GM12875 (cell line): ENCODE measurements around the gene MARCHF10.

ENCODE experiments used
- H3K4me3 ChIP-seq: one replicate; pipeline ENCODE4 v1.5.1; 2011; ENCODE audit warnings: low read depth, low read length, control low read depth
- TF ChIP-seq, protein P1 (sequence below): IDR thresholded peaks from 2 replicates; pipeline ENCODE4 v1.5.1; 2011; ENCODE audit warnings: low read depth, mild to moderate bottlenecking, control low read depth, inconsistent platforms, low read length, moderate library complexity, borderline replicate concordance; ENCODE audit not compliant: insufficient read depth

MARCHF10 gene

DNA sequence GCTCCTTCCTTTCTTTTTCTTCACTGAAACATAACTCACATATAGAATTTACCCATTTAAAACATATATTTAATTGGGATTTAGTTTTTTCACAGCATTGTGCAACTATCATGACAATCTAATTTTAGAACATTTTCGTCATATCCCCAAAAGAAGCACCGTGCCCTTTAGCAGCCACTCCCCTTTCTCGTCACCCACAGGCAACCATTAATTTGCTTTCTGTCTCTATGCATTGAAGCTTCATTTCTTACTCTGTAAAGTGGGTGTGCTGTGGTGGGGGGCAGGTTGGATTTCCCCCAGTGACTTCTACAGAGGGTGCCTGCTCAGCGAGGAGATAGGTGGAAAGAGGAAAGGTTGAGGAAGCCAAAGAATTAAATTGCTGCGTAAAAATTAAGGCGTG is 144.8 kb downstream of the MARCHF10 start:
- TF ChIP-seq, protein P1, sequence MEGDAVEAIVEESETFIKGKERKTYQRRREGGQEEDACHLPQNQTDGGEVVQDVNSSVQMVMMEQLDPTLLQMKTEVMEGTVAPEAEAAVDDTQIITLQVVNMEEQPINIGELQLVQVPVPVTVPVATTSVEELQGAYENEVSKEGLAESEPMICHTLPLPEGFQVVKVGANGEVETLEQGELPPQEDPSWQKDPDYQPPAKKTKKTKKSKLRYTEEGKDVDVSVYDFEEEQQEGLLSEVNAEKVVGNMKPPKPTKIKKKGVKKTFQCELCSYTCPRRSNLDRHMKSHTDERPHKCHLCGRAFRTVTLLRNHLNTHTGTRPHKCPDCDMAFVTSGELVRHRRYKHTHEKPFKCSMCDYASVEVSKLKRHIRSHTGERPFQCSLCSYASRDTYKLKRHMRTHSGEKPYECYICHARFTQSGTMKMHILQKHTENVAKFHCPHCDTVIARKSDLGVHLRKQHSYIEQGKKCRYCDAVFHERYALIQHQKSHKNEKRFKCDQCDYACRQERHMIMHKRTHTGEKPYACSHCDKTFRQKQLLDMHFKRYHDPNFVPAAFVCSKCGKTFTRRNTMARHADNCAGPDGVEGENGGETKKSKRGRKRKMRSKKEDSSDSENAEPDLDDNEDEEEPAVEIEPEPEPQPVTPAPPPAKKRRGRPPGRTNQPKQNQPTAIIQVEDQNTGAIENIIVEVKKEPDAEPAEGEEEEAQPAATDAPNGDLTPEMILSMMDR = no peak
- H3K4me3 ChIP-seq = no peak overlapping the region

DNA sequence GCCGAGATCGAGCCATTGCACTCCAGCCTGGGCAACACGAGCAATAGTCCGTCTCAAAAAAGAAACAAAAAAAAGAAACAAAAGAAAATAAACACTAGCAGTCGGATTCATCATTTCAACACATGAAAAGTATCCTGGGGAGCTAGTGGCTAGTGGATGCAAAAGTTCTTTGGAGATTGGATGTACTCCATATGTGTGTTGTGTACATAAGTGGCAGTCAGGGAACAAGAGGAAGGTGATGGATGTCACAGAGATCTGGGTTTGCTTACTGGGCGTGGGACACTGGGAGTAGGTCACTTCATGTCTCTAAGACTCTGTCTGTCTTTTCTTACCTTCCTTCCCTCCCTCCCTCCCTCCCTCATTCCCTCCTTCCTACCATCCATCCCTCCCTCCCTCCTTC is 145.3 kb downstream of the MARCHF10 start:
- TF ChIP-seq, protein P1 = no peak
- H3K4me3 ChIP-seq = no peak overlapping the region

DNA sequence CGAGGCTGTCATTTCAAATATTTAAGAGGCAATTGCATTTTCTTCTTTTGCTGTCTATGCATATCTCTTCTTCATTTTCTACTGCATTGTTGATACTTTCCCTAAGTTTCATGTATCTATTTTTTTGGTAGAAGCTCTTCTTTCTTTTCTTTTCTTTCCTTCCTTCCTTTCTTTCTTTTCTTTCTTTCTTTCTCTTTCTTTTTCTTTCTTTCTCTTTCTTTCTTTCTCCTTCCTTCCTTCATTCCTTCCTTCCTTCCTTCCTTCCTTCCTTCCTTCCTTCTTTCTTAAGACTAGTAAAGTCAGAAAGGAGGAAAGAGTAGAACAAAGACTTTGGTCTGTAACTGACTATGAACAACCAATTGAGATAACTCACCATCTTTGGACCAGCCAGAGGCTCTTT is 146.8 kb downstream of the MARCHF10 start:
- TF ChIP-seq, protein P1 = no peak
- H3K4me3 ChIP-seq = no peak overlapping the region

DNA sequence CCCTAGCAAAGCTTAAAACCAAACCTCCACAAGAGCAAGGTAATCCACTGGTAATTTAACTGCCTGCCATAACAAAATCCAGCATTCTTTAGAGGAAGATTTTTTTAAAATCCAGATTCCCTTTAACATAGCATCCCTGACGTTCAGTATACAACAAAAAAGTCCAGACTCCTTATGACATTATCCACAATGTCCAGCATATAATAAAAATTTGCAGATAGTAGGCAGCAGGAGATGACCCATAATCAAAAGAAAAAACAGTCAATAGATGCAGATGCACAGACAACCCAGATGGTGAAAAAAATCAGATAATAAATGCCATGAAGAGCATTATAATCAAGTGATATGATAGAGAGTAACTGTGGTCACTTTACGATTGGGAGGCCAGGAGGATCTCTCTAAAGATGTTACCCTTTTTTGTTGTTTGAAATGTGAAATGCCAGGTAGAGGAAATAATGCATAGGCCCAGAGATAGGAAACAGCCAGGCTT is 147.4 kb downstream of the MARCHF10 start:
- no peak overlapping the region for H3K4me3 ChIP-seq
- TF ChIP-seq, protein P1 = no peak

DNA sequence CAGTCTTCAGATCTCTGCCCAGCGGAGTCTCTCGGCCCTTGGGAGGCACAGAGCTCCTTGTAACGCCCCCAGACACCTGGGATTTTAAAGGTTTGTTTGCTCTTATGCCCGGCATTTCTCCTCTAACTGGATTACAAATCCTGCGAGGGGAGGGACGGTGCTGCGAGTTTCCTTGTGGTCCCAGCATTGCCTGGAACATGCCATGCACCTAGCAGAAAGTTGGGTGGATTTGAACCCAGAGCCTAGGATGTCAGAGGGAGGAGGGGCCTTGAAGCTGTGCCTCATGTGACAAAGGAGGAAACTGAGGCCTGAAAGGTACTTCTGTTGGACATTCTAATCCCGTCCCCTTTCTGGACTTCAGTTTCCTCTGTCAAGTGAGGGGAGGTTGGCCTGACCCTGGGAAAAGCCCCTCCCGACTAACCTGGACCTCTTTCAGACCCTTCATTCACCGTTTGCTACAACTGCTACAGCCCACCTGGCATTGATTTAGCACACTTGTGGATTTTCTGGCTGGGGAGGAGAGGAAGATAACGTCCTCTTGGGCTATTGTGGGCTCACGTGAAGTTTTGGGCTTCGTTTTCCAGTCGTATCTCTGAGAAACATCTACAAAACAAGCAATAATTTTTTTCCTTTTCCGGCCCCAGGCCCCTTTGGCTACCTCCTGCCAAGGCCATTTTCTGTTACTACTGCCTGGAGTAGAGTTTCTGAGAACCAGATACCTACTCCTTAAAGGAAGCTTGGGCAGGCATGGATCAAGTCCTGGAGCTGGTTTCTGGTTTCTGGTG is 149.8 kb downstream of the MARCHF10 start:
- TF ChIP-seq, protein P1 = no peak
- no peak overlapping the region for H3K4me3 ChIP-seq

DNA sequence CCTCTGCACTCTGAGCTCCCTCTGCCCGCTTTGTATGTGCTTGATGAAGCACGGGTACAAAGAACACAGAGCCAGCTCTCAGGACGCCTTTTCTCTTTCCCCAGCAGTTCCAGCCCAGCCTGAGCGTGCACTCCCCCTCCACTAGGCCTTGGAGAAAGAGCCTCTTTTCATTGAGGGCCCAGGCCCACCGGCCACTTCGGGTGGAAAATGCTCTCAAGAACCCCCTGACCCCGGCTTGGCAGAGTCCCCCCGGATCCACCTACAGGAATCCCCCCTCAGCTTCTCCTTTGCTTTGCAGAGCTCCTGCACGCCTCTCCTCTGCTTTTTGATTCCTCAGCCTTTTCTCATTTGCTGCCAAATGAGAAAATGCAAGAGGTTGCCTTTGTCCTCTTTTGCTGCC is 150.4 kb downstream of the MARCHF10 start:
- H3K4me3 ChIP-seq = no peak overlapping the region
- TF ChIP-seq, protein P1 = no peak

DNA sequence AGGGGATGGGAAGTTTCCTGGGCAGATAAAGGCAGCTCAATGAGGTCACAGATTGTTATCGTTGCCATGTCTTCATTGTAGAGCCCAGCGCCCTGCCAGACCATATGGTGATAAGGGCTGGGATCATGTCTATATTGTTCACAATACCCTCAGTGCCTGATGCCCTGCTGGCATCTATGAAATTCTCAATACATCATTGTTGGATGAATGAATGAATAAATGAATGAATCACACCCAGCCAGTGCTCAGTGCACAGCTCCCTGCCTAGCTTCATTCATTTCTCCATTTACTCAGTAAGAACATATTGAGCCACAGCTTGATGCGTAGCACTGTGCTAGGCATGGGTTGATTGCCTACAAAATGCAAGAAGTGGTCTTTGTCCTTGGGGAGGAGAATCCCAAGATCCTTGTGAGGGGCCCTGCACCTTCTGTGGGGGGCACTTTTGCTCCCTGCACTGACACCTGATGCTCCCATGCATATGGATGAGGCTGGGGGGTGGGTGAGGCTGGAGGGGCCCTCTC is 150.9 kb downstream of the MARCHF10 start:
- TF ChIP-seq, protein P1 = no peak
- no peak overlapping the region for H3K4me3 ChIP-seq
